K562 (cell line): ENCODE measurements around the gene ENO3. TPM values are rescaled to one million over a fixed set of nuclear protein-coding genes. Genes with fewer than 3 reads are reported as not detected.

Source experiments
- ATAC-seq: fragments of 200-7000 bp; cut with Tn5 transposase; 3 replicates; pipeline ENCODE4 v1.9.1; 2020; ENCODE audit warnings: moderate library complexity
- BruUV-seq: library from RNA; stranded (reverse); fragments of 400-500 nt; replicated peaks from 2 replicates; lab custom pipeline; 2021; lab: Mats Ljungman, UMichigan
- CTCF ChIA-PET: fragments of 300-600 bp; formaldehyde crosslinking; extraction: SDS; loops from one replicate; lab custom pipeline; 2021; ENCODE audit warnings: low intra/inter-chr PET ratio; lab: Yijun Ruan, JAX
- POLR2A ChIA-PET: fragments of 300-600, 350-650 bp; sonication (Branson Sonifier 250); formaldehyde crosslinking; extraction: SDS; loops from one replicate; lab custom pipeline; 2021; ENCODE audit warnings: antibody characterized with exemption, inconsistent platforms; lab: Yijun Ruan, JAX
- DNase-seq, 4 experiments: peaks; one replicate each; pipeline versions ENCODE4 v3.0.0 to v3.0.0-alpha.2; 2011 to 2018; ENCODE audit warnings: low spot score in 3 of 4, mixed read lengths in 3 of 4; ENCODE audit errors: extremely low read depth in 1 of 4
- FAIRE-seq: peaks from 2 replicates; lab custom pipeline; 2011; peaks lifted over from hg19 to GRCh38; lab: Jason Lieb, UNC
- H2AFZ ChIP-seq: 2 replicates; pipeline ENCODE4 v1.6.0; 2011; ENCODE audit warnings: low read depth, low read length, control low read depth, inconsistent platforms
- H3K27ac ChIP-seq: fragments of 200-600 bp; 3 replicates; pipeline ENCODE4 v1.8.0; 2011; ENCODE audit warnings: low read depth, mild to moderate bottlenecking, control low read depth, inconsistent platforms, low read length, moderate library complexity, mixed read lengths; ENCODE audit errors: extremely low read depth
- H3K27me3 ChIP-seq, 2 experiments: fragments of 300-600 bp in 1 of 2; 2 replicates in 1 of 2; 3 replicates in 1 of 2; pipeline versions ENCODE4 v1.6.0 to v1.8.0; 2011; ENCODE audit warnings: inconsistent platforms in 2 of 2, low read length in 2 of 2, mild to moderate bottlenecking in 1 of 2, mixed read lengths in 1 of 2, moderate library complexity in 1 of 2; ENCODE audit not compliant: control insufficient read depth in 2 of 2, insufficient read depth in 2 of 2
- H3K36me3 ChIP-seq: fragments of 300-600 bp; 3 replicates; pipeline ENCODE4 v1.8.0; 2011; ENCODE audit warnings: mild to moderate bottlenecking, low read length, inconsistent platforms; ENCODE audit not compliant: control insufficient read depth, insufficient read depth
- H3K4me1 ChIP-seq, 2 experiments: fragments of 200-600 bp in 1 of 2; replicated peaks in 1 of 2; 2 replicates in 1 of 2; 3 replicates in 1 of 2; pipeline versions ENCODE4 v1.5.1 to v1.8.0; 2011; ENCODE audit warnings: inconsistent platforms in 2 of 2, low read length in 2 of 2, mild to moderate bottlenecking in 1 of 2, mixed read lengths in 1 of 2, moderate library complexity in 1 of 2; ENCODE audit not compliant: control insufficient read depth in 2 of 2, insufficient read depth in 2 of 2
- H3K4me2 ChIP-seq: 2 replicates; pipeline ENCODE4 v1.6.1; 2011; ENCODE audit warnings: low read length, control low read depth, inconsistent platforms, mixed read lengths; ENCODE audit not compliant: insufficient read depth
- H3K4me3 ChIP-seq: fragments of 200-600 bp; sonication (generic), shearing (Covaris generic); 2 replicates; pipeline ENCODE4 v1.5.1; 2016; ENCODE audit warnings: control low read depth, inconsistent platforms
- H3K79me2 ChIP-seq: fragments of 200-600 bp; 3 replicates; pipeline ENCODE4 v1.8.0; 2011; ENCODE audit warnings: low read length, inconsistent platforms; ENCODE audit not compliant: control insufficient read depth, insufficient read depth
- H3K9ac ChIP-seq, 2 experiments: 2 replicates each; pipeline versions ENCODE4 v1.6.0 to v1.6.1; 2011; ENCODE audit warnings: low read depth in 2 of 2, low read length in 2 of 2, control low read depth in 1 of 2, inconsistent platforms in 1 of 2, mild to moderate bottlenecking in 1 of 2, mixed read lengths in 1 of 2; ENCODE audit not compliant: insufficient read depth in 1 of 2
- H3K9me1 ChIP-seq: one replicate; pipeline ENCODE4 v1.6.0; 2011; ENCODE audit warnings: inconsistent platforms, mild to moderate bottlenecking, low read length, moderate library complexity; ENCODE audit not compliant: control insufficient read depth, insufficient read depth
- H3K9me3 ChIP-seq: replicated peaks from 2 replicates; pipeline ENCODE4 v1.5.1; 2011; ENCODE audit warnings: low read depth, low read length, inconsistent platforms; ENCODE audit not compliant: control insufficient read depth, insufficient read depth
- H4K20me1 ChIP-seq: replicated peaks from 2 replicates; pipeline ENCODE4 v1.6.1; 2011; ENCODE audit warnings: low read length, inconsistent platforms, mixed read lengths; ENCODE audit not compliant: control insufficient read depth, insufficient read depth
- KLF1 ChIP-seq: fragments of 450-650 bp; IDR thresholded peaks from 2 replicates; pipeline ENCODE4 v1.6.1; 2016; ENCODE audit warnings: missing genetic modification characterization, missing compliant biosample characterization
- NEUROD1 ChIP-seq: fragments of 150-350 bp; IDR thresholded peaks from 2 replicates; pipeline ENCODE4 v1.6.1; 2014; ENCODE audit warnings: borderline replicate concordance, low read length, low read depth; ENCODE audit not compliant: partially characterized antibody
- RBM22 ChIP-seq: fragments of 200-400 bp; formaldehyde crosslinking; IDR thresholded peaks from 2 replicates; pipeline ENCODE4 v1.6.1; 2018; ENCODE audit warnings: low read length, low read depth; ENCODE audit not compliant: poor library complexity, severe bottlenecking
- ZNF24 ChIP-seq: fragments of 450-650 bp; IDR thresholded peaks from 2 replicates; pipeline ENCODE4 v1.6.1; 2016
- ZNF41 ChIP-seq: fragments of 250-450 bp; sonication (Bioruptor Pico); conservative IDR thresholded peaks from 2 replicates; pipeline ENCODE4 v1.4.0; 2020; ENCODE audit warnings: mild to moderate bottlenecking
- ZNF551 ChIP-seq: fragments of 250-450 bp; sonication (Bioruptor Pico); IDR thresholded peaks from 2 replicates; pipeline ENCODE4 v1.5.0; 2021; ENCODE audit warnings: mild to moderate bottlenecking, moderate library complexity
- WGBS: fragments of 100-300 bp; shearing (Covaris generic); methylation state at CpG from one replicate; pipeline ENCODE4 v1.1.6; 2016; ENCODE audit warnings: low coverage, mixed read lengths; ENCODE audit not compliant: insufficient coverage; ENCODE audit errors: missing lambda C conversion rate; 5-methylcytosine and 5-hydroxymethylcytosine counted together
- in situ Hi-C: fragments of 300-500 bp; cut with MboI; formaldehyde crosslinking; loops from 4 replicates; pipeline ENCODE4 v1.15.0; 2018; ENCODE audit warnings: inconsistent platforms, mixed read lengths
- intact Hi-C: fragments of 100-400 bp; cut with micrococcal nuclease; formaldehyde crosslinking; loops from 2 replicates; pipeline ENCODE4 v1.14.2; 2022
- polyA plus RNA-seq, 8 experiments: library from polyadenylated mRNA; depleted of rRNA in 4 of 8; stranded (reverse) in 5 of 8; unstranded in 3 of 8; fragments of >200 nt; fragmentation: Nextera tagmentation in 2 of 8; fragmentation: Illumina TruSeq in 1 of 8; extraction: Ambion mirVana in 2 of 8; extraction: Trizol in 1 of 8; gene quantifications; 2 replicates each; pipeline versions ENCODE4 v1.2.1 to v1.2.3, GENCODE V29; 2011 to 2014; ENCODE audit warnings: inconsistent platforms in 1 of 8, missing spikeins in 1 of 8
- total RNA-seq, 7 experiments: library from RNA; depleted of rRNA in 6 of 7; stranded (reverse); fragments of >200 nt in 6 of 7; fragmentation: Illumina TruSeq in 2 of 7; extraction: Trizol in 2 of 7; gene quantifications; 2 replicates each; pipeline versions ENCODE4 v1.2.1 to v1.2.3, GENCODE V29; 2011 to 2021; ENCODE audit warnings: low replicate concordance in 1 of 7
- TF ChIP-seq, protein P1 (sequence below): fragments of 450-650 bp; formaldehyde crosslinking; IDR thresholded peaks from 2 replicates; pipeline ENCODE4 v1.4.0; 2020; ENCODE audit warnings: mild to moderate bottlenecking

Gene ENO3
- total and polyA plus RNA-seq, 9 of the 15 experiments (the other 6 are each of a cell fraction or from before 2014, with no cell fraction given), result 5.7 to 17.2 (median 9.9) TPM

DNA sequence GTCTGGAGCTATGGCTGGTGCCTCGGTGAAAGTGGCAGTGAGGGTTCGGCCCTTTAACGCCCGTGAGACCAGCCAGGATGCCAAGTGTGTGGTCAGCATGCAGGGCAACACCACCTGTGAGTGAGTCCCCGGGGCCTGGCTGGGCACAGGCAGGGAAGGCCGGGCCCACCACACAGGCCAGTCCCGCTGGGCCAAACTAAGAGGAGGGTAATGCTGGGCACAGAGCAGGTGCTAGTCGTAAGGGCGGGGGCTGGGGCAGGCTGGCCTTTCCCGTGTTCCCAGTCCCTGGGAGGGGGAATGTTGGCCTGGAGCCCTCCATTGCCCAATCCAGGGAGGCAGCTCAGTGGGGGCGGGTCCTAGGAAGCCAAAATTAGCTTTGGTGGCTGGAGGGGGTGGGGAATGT, 49.3 kb downstream of the ENO3 start:
- Histone ChIP-seq H3K9ac (no peak overlapping the region), H4K20me1 (no peaks in the 10 kb centered on the region), H3K9me3 (no peaks in the 10 kb centered on the region), H3K27me3 (no peaks in the 10 kb centered on the region), H2AFZ (no peak overlapping the region), H3K4me1 (peaks cover 11 to 34% of the 10 kb centered on the region in 2 experiments; a peak in 3 of 5 replicates), H3K79me2 (peaks cover 16% of the 10 kb centered on the region), H3K36me3 (peaks cover 48% of the 10 kb centered on the region), H3K9me1 (peaks cover 2% of the 10 kb centered on the region), H3K4me3 (no peak overlapping the region), H3K27ac (no peak overlapping the region), H3K4me2 (no peak overlapping the region)
- in situ Hi-C loops, result no loop called here
- FAIRE-seq (no peak), DNase-seq (no peak), ATAC-seq (no peak)
- WGBS, result 88% methylated on average over 9 of the region's 11 CpGs
- no TSS peak for BruUV-seq
- POLR2A ChIA-PET, result no interaction called here
- TF ChIP-seq RBM22 (no peak), ZNF24 (no peak), NEUROD1 (no peak), ZNF41 (CRISPR knock-in tag) (no peak), ZNF551 (CRISPR knock-in tag) (no peak), KLF1 (tag) (no peak)
- TF ChIP-seq, protein P1, sequence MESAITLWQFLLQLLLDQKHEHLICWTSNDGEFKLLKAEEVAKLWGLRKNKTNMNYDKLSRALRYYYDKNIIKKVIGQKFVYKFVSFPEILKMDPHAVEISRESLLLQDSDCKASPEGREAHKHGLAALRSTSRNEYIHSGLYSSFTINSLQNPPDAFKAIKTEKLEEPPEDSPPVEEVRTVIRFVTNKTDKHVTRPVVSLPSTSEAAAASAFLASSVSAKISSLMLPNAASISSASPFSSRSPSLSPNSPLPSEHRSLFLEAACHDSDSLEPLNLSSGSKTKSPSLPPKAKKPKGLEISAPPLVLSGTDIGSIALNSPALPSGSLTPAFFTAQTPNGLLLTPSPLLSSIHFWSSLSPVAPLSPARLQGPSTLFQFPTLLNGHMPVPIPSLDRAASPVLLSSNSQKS (CRISPR knock-in tag), result no peak
- intact Hi-C loops, result no loop called here
- CTCF ChIA-PET, result no interaction called here
